ENCODE results near the gene KCNIP4.

- TF ChIP-seq CTCF (conservative IDR thresholded peaks at IDR 0.05; ENCODE audit: low read depth, low read length) (no peak), RAD21 (IDR thresholded peaks at IDR 0.05; ENCODE audit: low read length) (no peak), CHD1 (IDR thresholded peaks at IDR 0.05; ENCODE audit: low read depth, low read length) (no peak), CEBPB (IDR thresholded peaks at IDR 0.05; ENCODE audit: low read depth, low read length) (no peak), ELK1 (IDR thresholded peaks at IDR 0.05; ENCODE audit: borderline replicate concordance, low read depth, low read length) (no peak), MXI1 (IDR thresholded peaks at IDR 0.05; ENCODE audit: borderline replicate concordance, low read depth, low read length) (no peak), RFX5 (IDR thresholded peaks at IDR 0.05; ENCODE audit: low read depth, low read length) (no peak), POLR2A (IDR thresholded peaks at IDR 0.05; ENCODE audit: low read depth, low read length) (no peak), SMC3 (IDR thresholded peaks at IDR 0.05; ENCODE audit: low read depth, low read length) (no peak), MAZ (IDR thresholded peaks at IDR 0.05; ENCODE audit: borderline replicate concordance, low read depth, low read length) (no peak), USF2 (IDR thresholded peaks at IDR 0.05; ENCODE audit: low read depth, low read length) (no peak), NFE2L2 (IDR thresholded peaks at IDR 0.05; ENCODE audit: low read depth, low read length) (no peak), BHLHE40 (IDR thresholded peaks at IDR 0.05; ENCODE audit: low read depth, low read length) (no peak), FOS (IDR thresholded peaks at IDR 0.05; ENCODE audit: low read depth, low read length) (no peak)
Observed at GRCh38 chr4:21677173-21677572, 271.4 kb downstream of the KCNIP4 start.
